PC-3 (cell line): ENCODE measurements around the gene GP1BB. TPM values are rescaled to one million over a fixed set of nuclear protein-coding genes. Genes with fewer than 3 reads are reported as not detected.
A peak's percentile ranks its signal among the peaks of the same experiment; 100 is the strongest.

Source experiments
- ATAC-seq: fragments of 200-7000 bp; cut with Tn5 transposase; 2 replicates; pipeline ENCODE4 v1.9.1; 2020; ENCODE audit warnings: mild to moderate bottlenecking, moderate library complexity
- Bru-seq: library from RNA; stranded (reverse); fragments of 400-500 nt; gene quantifications from one replicate; lab custom pipeline; 2021; lab: Mats Ljungman, UMichigan
- BruChase-seq, 2 experiments: library from RNA; stranded (reverse); fragments of 400-500 nt; gene quantifications; one replicate each; lab custom pipeline; 2021; lab: Mats Ljungman, UMichigan
- BruUV-seq: library from RNA; stranded (reverse); fragments of 400-500 nt; replicated peaks from 2 replicates; lab custom pipeline; 2021; lab: Mats Ljungman, UMichigan
- CTCF ChIA-PET: fragments of 300-600 bp; sonication (Branson Sonifier 250); formaldehyde crosslinking; loops from one replicate; lab custom pipeline; 2022; ENCODE audit warnings: antibody characterized with exemption; lab: Charles Lee
- POLR2A ChIA-PET: fragments of 300-600 bp; sonication (Branson Sonifier 250); formaldehyde crosslinking; loops from one replicate; lab custom pipeline; 2022; ENCODE audit warnings: antibody characterized with exemption; ENCODE audit not compliant: unreplicated experiment; lab: Charles Lee
- DNase-seq: peaks from one replicate; pipeline ENCODE4 v3.0.0-alpha.2; 2015
- H2AFZ ChIP-seq: fragments of 300-600 bp; sonication (generic); 2 replicates; pipeline ENCODE4 v1.6.0; 2016; ENCODE audit warnings: antibody characterized with exemption, low read length
- H3F3A ChIP-seq: fragments of 300-600 bp; sonication (generic); one replicate; pipeline ENCODE4 v1.6.0; 2017; ENCODE audit warnings: antibody characterized with exemption, low read length, control low read depth, mild to moderate bottlenecking; ENCODE audit not compliant: unreplicated experiment
- H3K27ac ChIP-seq: fragments of 300-600 bp; sonication (generic); 2 replicates; pipeline ENCODE4 v1.5.1; 2016; ENCODE audit warnings: mild to moderate bottlenecking, low read length
- H3K27me3 ChIP-seq: fragments of 300-600 bp; sonication (generic); 2 replicates; pipeline ENCODE4 v1.6.1; 2016; ENCODE audit warnings: low read length, mixed read lengths
- H3K36me3 ChIP-seq: fragments of 300-600 bp; sonication (generic); 2 replicates; pipeline ENCODE4 v1.6.1; 2016; ENCODE audit warnings: low read depth, mixed run types, low read length, mixed read lengths
- H3K4me1 ChIP-seq: fragments of 300-600 bp; sonication (generic); 2 replicates; pipeline ENCODE4 v1.5.1; 2016; ENCODE audit warnings: low read length; ENCODE audit not compliant: insufficient read depth
- H3K4me2 ChIP-seq: fragments of 300-600 bp; sonication (generic); 2 replicates; pipeline ENCODE4 v1.6.0; 2016; ENCODE audit warnings: low read length
- H3K4me3 ChIP-seq: fragments of 300-600 bp; sonication (generic); 2 replicates; pipeline ENCODE4 v1.5.1; 2016; ENCODE audit warnings: mild to moderate bottlenecking, low read length, mixed read lengths
- H3K79me2 ChIP-seq: fragments of 300-600 bp; sonication (generic); 2 replicates; pipeline ENCODE4 v1.6.1; 2017; ENCODE audit warnings: low read length, mixed read lengths
- H3K9ac ChIP-seq: fragments of 300-600 bp; sonication (generic); 2 replicates; pipeline ENCODE4 v1.6.0; 2016; ENCODE audit warnings: mild to moderate bottlenecking, low read length
- H3K9me2 ChIP-seq: fragments of 300-600 bp; sonication (generic); replicated peaks from 2 replicates; pipeline ENCODE4 v1.6.1; 2016; ENCODE audit warnings: mixed run types, low read length, mixed read lengths
- H3K9me3 ChIP-seq: fragments of 300-600 bp; sonication (generic); 2 replicates; pipeline ENCODE4 v1.6.1; 2016; ENCODE audit warnings: low read length, mixed read lengths
- H4K20me1 ChIP-seq: fragments of 300-600 bp; sonication (generic); 2 replicates; pipeline ENCODE4 v1.6.1; 2016; ENCODE audit warnings: low read length, mixed read lengths
- CTCF ChIP-seq: fragments of 300-600 bp; sonication (generic); conservative IDR thresholded peaks from 2 replicates; pipeline ENCODE4 v1.5.1; 2017; ENCODE audit warnings: antibody characterized with exemption, low read depth, mild to moderate bottlenecking, low read length
- EZH2 ChIP-seq: fragments of 300-600 bp; sonication (generic); IDR thresholded peaks from one replicate; pipeline ENCODE4 v1.6.1; 2017; ENCODE audit warnings: antibody characterized with exemption, mild to moderate bottlenecking, low read length; ENCODE audit not compliant: unreplicated experiment
- EZH2phosphoT487 ChIP-seq: fragments of 300-600 bp; sonication (generic); IDR thresholded peaks from 2 replicates; pipeline ENCODE4 v1.6.1; 2018; ENCODE audit warnings: mild to moderate bottlenecking, antibody characterized with exemption, low read length, borderline replicate concordance
- intact Hi-C: fragments of 100-400 bp; cut with micrococcal nuclease; formaldehyde crosslinking; loops from 2 replicates; pipeline ENCODE4 v1.9.0; 2023
- long read RNA-seq: library from polyadenylated mRNA; unstranded; transcript quantifications from one replicate; pipeline ENCODE4 v2.0.0, GENCODE V29; 2021; ENCODE audit not compliant: unreplicated experiment
- total RNA-seq: library from RNA; depleted of rRNA; stranded (reverse); fragments of >200 nt; gene quantifications from 2 replicates; pipeline ENCODE4 v1.2.3, GENCODE V29; 2014; rRNA removed

The GP1BB gene
- 0.80 and 5.9 TPM in 2 replicates for total RNA-seq
- Bru-seq, nascent RNA, result percentile 40 among the genes with signal in this experiment
- percentile 37 among the genes with signal in this experiment for BruChase-seq, experiment 1, labeled RNA remaining after a 6-hour chase
- percentile 47 among the genes with signal in this experiment for BruChase-seq, experiment 2, labeled RNA remaining after a 2-hour chase
- long read RNA-seq, result 0 reads

- CTCF ChIA-PET, result no interaction called here
- H2AFZ ChIP-seq, result no peak within 1 kb of the TSS
- no peaks in the 10 kb centered on the region for H3K27me3 ChIP-seq
- H3K4me2 ChIP-seq, result peak within 1 kb of the TSS; percentile 78
- no peaks in the 10 kb centered on the region for H3K4me1 ChIP-seq
- no peaks in the 10 kb centered on the region for H3K9me3 ChIP-seq
- DNase-seq (peak; percentile 34), ATAC-seq (peak; percentile 66)
- H4K20me1 ChIP-seq, result no peaks in the 10 kb centered on the region
- no peaks in the 10 kb centered on the region for H3K36me3 ChIP-seq
- POLR2A ChIA-PET, result no interaction called here
- intact Hi-C loops, result no loop called here
- no peaks in the 10 kb centered on the region for H3F3A ChIP-seq
- H3K9ac ChIP-seq, result no peak within 1 kb of the TSS
- H3K9me2 ChIP-seq, result no peaks in the 10 kb centered on the region
- TF ChIP-seq EZH2 (no peak), CTCF (no peak), EZH2phosphoT487 (no peak)
- no peak within 1 kb of the TSS for H3K27ac ChIP-seq
- no TSS peak for BruUV-seq
- no peaks in the 10 kb centered on the region for H3K79me2 ChIP-seq
- peak within 1 kb of the TSS; percentile 52 for H3K4me3 ChIP-seq
Measured at GRCh38 chr22:19723232-19723982, at the start of gene GP1BB. TSS of gene GP1BB (plus strand) at chr22:19723539. CDS start at chr22:19723570, 31 bp downstream.

- Histone ChIP-seq H3K9ac (no peak overlapping the region), H3K27me3 (no peaks in the 10 kb centered on the region), H3K36me3 (no peaks in the 10 kb centered on the region), H3K9me3 (no peaks in the 10 kb centered on the region), H2AFZ (no peak overlapping the region), H3K4me2 (no peak overlapping the region), H4K20me1 (no peaks in the 10 kb centered on the region), H3F3A (no peaks in the 10 kb centered on the region), H3K9me2 (no peaks in the 10 kb centered on the region), H3K4me1 (no peaks in the 10 kb centered on the region), H3K27ac (no peak overlapping the region), H3K4me3 (no peak overlapping the region), H3K79me2 (no peaks in the 10 kb centered on the region)
- TF ChIP-seq EZH2phosphoT487 (no peak), CTCF (no peak), EZH2 (no peak)
- DNase-seq, result no peak
- ChIA-PET CTCF (no interaction called here), POLR2A (no interaction called here)
- no peak for ATAC-seq
- no TSS peak for BruUV-seq
- intact Hi-C loops, result no loop called here
Measured at GRCh38 chr22:19673660-19674059, 49.7 kb upstream of the GP1BB start.
